HG02852 (cell line): ENCODE measurements around the gene TSPAN16.
"Not testable (repeated sequence)": the region's sequence is repeated elsewhere in the genome, so short reads cannot be mapped to it uniquely, and the experiment has no call there.

Source experiments
- ATAC-seq: cut with Tn5 transposase; IDR thresholded peaks from one replicate; pipeline ENCODE4 v1.9.1; 2021; ENCODE audit warnings: mild to moderate bottlenecking, moderate library complexity; ENCODE audit not compliant: unreplicated experiment

Gene TSPAN16

DNA sequence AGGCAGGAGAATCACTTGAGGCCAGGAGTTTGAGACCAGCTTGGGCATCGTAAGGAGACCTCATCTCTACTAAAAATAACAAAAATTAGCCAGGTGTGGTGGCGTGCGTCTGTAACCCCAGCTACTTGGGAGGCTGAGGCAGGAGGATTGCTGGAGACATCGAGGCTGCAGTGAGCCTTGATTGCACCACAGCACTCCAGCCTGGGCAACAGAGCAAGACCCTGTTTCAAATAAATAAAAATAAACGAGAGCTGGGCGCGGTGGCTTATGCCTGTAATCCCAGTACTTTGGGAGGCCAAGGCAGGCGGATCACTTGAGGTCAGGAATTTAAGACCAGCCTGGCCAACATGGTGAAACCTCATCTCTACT is 44.1 kb downstream of the TSPAN16 start:
- not testable (repeated sequence) for ATAC-seq

DNA sequence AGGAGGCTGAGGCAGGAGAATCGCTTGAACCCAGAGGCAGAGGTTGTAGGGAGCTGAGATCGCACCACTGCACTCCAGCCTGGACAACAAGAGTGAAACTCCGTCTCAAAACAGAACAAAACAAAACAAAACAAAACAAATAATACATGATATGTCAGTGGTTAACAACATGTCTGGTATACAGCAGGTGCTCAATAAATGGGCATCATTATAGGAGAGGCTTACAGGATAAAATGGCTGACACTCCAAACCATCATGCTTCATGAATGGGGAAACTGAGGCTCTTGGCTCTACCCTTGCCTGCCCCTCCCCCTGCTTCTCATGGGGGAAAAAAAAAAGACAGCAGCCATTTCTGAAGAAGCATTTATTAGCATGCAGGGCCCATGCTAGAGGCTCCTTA is 46.5 kb downstream of the TSPAN16 start:
- ATAC-seq: no peak

DNA sequence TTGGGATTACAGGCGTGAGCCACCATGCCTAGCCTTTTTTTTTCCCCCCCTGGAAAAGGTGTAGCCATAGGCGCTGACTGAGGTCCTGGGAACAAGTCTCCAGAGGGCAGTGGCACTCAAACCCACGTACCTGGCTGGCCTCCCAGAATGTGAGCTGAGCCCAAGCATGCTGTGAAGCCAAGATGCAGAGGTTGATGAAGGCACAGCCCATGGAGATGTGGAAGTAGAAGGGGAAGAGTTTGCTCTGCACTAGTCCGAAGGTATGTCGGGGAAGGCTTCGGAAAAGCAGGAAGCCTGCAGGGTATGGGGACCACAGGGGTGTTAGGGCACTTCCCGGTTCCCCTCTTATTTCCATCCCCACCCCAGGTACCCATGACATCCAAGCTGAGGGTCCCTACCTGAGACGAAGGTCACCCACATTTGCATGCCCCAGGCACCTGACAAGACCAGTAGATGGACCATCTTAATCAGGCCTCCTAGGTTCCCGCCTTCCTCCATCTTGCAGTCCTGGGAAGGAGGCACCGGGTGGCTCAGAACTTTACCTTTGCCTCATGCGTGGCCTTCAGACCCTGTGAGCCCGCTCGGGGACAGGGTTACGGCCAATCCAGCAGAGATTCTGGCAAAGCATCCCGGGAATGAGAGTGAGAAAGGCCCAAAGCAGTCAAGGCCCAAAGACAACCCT is 49.3 kb downstream of the TSPAN16 start:
- ATAC-seq: no peak

DNA sequence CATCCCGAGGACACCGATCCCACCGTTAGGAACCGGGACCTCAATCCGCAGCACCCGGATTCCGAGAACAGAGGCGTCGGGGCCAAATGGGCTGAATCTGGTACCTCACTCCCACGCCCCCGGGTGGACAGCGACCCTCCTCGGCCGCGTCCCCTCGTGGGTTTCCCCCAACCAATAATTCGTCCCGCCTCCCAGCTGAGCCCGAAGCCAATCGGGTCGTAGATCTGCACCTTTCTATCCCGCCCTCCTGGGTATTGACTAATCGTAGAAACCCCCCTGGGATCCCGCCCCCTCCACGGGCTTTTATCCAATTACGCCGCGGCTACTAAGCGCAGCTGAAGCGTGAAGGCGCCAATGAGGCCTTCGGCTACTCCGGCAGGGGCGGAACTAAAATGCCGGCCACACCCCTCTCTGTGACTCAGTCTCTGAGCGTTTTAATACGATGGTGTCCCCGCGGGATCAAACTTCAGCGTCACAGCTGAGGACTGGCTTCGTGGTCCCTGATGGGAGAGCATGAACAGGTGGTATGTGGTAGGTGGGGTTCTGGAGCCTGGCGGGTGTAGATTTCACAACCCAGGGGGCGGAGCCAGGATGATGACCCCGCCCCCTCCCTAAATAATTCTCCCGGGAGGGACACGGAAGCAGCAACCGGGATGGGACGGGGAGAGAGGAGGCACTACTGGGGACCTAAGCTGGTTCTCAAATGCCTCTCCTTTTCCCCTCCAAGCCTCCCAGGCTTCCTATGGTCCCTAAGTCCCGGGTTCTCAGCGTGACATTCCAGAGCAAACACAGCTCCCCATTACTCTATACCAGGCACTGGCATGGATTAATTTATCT is 50.4 kb downstream of the TSPAN16 start, which contains the start of the genes CCDC159 and TMEM205:
TSS of gene CCDC159 (plus strand) at position 416 of the 837 bp plus-strand sequence. CDS start at position 504, 88 bp downstream.
TSS of gene TMEM205 (minus strand) at position 165 of the 837 bp plus-strand sequence. CDS start 649 bp downstream, outside the sequence.
- ATAC-seq: peak; percentile 95

DNA sequence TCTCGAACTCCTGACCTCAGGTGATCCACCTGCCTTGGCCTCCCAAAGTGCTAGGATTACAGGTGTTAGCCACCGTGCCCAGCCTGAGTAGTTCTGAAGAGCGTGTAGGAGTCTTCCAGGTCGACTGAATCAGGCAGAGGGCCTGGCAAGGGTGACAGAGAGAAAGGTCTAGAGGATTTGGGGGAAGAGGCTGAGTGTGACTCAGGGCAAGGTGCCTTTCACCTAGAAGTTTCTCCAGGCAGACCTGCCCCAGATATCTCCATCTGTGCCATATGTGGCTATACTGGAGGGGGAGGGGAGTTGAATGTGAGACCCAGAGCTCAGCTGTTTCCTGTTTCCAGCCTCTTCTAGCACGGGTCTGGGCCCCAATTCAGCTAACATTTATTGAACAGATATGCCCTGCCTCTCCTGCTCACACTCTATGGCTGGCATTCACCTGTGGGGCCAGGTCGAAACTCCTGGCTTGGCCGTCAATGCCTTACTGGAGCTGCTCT is 51.6 kb downstream of the TSPAN16 start:
- no peak for ATAC-seq

DNA sequence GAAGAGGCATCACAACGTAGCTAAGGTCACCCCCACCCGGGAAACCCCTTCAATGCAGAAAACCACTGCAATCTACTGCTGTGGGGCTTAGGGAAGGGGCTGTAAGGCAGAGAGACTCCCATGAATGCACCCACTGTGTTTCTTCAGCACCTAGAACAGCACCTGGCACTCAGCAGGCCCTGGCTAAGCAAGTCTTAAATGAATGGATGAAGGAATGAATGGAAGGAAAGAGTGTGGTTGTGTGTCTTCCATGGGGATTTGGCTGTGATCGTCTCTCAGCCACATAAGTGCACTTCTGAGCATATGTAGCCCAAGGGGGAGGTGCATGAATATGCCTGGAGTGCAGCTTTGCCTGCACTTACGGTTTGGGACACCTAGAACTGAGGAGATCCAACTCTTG is 53.2 kb downstream of the TSPAN16 start:
- ATAC-seq: no peak

DNA sequence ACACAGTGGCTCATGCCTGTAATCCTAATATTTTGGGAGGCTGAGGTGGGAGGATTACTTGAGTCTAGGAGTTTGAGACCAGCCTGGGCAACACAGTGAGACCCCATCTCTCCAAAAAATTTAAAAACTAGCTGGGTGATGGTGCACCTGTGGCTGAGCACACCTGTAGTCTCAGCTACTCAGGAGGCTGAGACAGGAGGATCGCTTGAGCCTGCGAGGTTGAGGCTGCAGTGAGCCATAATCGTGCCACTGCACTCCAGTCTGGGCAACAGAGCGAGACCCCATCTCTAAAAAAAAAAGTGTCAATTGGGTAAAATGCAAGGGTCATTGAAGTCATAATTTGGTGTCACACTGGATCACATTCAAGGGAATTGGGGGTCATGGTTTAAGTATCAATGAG is 58.1 kb downstream of the TSPAN16 start:
- ATAC-seq: not testable (repeated sequence)

DNA sequence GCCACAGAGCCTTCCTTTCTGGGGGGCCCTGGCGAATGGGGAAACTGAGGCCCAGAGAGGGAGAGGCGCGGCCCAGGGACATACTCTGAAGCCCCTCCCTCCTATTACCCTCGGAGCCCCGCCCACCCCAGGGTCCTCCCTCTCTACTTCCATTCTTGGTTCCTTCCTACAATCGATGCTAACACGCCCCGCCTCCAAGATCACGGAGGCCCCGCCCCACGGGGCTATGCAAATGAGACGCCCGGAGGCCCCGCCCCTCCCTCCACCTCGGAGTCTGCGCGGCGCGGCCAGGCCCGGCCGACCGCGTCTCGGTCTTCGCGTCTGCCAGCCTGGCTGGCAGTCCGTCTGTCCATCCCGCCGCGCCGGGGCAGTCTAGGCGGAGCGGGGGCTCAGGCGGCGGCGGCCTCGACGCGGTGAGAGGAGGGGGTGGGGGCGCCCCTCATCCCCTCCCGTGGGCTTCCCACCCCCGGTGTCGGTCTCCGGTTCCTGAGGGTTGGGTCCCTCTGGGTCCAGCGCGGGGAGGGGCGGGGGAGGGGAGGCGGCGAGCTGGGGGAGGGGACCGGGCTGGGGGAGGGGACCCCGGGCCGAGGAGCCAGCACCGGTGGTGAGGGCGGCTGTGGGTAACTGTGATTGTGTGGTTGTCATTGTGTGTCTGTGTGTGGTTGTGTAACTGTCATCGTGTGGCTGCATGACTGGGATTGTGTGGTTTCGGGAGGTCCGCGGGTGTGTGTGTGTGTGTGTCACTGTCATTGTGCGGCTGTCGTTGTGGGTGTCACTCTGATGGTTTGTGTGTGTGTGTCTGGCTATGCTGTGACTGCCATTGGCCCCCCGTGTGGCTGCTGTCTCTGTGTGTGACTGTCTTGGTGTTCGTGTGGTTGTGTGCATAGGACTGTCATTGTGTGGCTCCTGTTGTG is 59.5 kb downstream of the TSPAN16 start, which contains the start of gene PLPPR2:
TSS of gene PLPPR2 (plus strand) at position 273 of the 914 bp plus-strand sequence. CDS start 2,242 bp downstream, outside the sequence.
- peak; percentile 51 for ATAC-seq

DNA sequence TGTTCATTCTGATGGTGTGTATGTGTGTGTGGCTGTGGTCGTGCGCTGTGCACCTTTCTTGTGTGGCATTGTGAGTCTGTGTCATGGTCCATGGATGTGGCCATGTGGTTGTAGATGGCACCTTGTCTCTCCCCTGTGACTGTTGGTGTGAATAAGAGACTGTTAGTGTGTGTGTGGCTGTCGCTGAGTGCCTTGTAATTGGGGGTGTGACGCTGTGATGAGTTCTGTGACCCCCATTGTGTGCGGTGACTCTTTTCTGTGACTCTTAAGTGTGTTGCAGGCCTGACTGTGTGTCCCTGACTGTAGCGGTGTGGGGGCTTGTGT is 60.1 kb downstream of the TSPAN16 start:
- ATAC-seq: no peak

DNA sequence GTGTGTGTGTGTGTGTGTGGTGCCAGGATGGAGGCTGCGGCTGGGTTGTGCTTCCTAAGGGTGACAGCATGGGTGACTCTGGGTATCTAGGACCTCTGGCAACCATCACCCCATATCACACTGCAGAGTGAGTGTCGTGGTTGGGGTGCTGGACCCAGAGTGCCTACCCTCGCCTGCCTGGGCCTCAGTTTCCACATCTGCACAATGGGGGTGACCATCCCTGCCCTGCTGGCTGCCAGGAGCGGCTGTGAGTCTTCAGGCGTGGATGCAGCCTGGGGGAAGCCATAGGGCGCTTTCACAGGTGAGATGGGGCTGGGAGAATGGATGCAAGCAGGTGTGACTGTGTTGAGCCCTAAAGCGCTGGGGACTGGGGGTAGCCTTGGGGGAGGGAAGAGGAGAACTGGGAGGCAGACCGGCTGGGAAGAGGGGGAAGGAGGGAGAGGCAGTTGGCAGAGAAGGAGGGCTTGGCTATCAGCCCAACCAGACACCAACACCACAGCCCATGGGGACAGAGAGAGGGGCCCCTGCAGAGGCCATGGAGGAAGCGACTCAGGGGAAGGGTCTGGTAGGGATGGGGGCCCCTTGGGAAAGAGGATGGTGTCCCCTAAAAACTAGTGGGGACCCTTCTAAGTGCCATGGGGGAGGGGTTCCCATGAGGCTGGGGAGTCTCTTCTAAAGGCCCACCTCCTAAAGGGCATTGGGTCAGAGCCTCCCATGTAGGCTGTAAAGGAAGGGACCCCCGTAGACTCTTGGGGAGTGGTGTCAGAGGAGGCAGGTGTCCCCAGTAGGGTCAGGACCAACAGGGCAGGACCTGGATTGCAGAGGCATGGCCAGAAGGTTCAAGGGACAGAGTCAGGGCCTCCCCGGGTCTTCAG is 61.0 kb downstream of the TSPAN16 start:
- ATAC-seq: no peak

DNA sequence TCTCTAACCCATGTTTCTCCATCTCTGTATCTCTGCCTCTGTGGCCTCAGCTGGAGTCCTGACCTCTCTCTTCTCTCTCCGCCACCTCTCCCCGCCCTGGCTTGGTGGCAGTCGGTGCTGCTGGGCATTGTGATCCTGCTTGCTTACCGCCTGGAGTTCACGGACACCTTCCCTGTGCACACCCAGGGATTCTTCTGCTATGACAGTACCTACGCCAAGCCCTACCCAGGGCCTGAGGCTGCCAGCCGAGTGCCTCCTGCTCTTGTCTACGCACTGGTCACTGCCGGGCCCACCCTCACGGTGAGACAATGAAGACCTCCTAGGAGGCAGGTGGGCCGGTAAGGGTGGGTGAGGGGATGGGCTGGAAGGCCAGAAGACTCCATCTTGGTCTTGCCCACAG is 63.5 kb downstream of the TSPAN16 start:
- ATAC-seq: no peak

DNA sequence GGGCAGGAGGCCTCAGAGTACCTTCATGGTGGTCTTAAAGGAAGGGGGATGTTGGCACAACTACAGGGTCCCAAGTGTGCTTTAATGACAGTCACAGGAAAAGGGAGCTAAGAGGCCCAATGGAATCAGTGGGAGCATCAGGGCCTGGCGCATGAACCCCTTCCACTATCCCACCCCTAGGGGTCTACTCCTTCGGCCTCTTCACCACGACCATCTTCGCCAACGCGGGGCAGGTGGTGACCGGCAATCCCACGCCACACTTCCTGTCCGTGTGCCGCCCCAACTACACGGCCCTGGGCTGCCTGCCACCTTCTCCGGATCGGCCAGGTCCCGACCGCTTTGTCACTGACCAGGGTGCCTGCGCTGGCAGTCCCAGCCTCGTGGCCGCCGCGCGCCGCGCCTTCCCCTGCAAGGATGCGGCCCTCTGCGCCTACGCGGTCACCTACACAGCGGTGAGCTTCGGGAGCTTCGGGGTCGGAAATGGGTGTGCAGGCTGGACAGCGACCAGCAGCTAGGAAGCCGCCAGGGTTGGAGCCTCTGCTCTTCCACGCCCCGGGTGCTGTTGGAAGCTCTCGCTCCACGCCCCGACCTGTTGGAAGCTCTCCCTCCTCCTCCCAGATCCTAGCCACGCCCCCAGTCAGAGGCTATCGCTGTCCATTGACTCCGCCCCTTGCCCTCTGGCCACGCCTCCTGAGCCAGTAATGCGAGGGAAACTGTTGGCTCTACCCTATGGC is 65.2 kb downstream of the TSPAN16 start:
- ATAC-seq: no peak

DNA sequence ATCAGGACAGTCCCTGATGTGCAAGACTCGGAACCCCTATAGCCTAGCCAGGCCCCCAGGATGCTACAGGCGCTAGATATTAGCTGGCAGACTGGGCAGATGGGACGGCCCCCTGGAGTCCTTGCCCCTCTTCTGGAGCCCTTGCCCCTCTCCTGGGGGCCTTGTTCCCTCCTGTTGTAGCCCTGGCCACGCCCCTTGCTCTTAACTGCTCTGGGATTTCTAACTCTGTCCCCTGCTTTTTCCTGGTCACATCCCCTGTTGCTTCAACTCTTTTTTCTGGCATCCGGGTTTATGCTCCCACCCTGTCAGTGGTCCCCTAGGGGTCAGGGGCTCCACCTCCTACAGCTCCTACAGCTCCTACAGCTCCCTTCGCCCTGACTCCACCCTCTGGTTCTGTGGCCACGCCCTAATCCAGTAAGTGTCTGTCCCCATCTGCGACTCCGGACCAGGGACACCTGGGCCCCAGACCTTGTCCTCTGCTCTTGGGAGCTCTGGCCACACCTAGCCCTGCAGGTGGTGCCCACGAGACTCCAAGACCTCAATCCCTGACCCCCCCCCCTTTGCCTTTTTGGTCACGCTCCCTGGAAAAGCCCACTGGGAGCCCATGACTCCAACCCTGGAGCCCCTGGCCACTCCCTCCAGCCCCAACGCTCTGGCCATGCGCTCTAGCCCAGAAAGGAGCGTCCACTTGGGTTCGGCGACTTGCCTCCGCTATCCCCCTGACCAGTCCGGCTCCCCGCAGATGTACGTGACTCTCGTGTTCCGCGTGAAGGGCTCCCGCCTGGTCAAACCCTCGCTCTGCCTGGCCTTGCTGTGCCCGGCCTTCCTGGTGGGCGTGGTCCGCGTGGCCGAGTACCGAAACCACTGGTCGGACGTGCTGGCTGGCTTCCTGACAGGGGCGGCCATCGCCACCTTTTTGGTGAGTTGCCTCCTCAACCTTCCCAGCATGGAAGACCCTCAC is 66.1 kb downstream of the TSPAN16 start:
- ATAC-seq: no peak

DNA sequence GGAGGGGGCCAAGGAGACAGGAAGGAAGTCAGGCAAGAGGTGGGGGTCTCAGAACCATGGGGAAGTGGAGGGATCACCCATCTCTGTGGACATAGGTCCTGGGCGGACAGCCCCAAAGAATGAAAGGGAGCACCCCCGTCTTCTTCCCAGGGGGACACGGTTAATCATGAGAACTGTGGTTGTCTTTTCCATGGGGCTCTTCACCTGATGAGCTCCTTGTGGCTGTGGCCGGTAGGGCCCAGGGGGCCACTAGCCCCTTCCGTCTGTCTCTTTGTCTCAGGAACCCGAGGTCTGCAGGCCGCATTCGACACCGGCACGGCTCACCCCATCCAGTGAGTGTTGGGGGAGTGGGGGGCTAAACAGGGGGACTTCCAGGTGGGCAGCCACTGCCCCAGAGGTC is 67.9 kb downstream of the TSPAN16 start:
- no peak for ATAC-seq

DNA sequence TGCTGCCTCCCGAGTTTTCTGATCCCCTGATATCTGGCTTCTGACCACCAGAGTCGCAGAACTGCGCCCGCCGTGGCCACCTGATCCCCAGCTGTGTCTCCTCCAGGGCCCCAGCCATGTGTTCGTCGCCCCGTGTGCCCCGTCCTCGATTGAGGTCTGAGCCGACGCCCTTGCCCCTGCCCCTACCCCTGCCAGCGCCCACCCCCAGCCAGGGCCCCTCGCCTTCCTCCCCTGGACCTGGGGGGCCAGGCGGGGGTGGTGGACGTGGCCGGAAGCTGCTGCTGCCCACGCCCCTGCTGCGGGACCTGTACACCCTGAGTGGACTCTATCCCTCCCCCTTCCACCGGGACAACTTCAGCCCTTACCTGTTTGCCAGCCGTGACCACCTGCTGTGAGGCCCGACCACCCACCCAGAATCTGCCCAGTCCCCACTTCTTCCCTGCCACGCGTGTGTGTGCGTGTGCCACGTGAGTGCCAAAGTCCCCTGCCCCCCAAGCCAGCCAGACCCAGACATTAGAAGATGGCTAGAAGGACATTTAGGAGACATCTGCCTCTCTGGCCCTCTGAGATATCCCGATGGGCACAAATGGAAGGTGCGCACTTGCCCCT is 68.4 kb downstream of the TSPAN16 start:
- no peak for ATAC-seq

DNA sequence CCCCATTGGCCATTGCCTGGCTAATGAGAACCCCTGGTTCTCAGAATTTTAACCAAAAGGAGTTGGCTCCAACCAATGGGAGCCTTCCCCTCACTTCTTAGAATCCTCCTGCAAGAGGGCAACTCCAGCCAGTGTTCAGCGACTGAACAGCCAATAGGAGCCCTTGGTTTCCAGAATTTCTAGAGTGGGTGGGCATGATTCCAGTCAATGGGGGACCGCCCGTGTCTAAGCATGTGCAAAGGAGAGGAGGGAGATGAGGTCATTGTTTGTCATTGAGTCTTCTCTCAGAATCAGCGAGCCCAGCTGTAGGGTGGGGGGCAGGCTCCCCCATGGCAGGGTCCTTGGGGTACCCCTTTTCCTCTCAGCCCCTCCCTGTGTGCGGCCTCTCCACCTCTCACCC is 69.0 kb downstream of the TSPAN16 start:
- no peak for ATAC-seq
